GM23338 (cell line): ENCODE data around the gene PSMD14.

Experiments used
- CTCF ChIP-seq, 2 experiments: fragments of 200-600 bp in 1 of 2; sonication (generic) in 1 of 2; conservative IDR thresholded peaks; 2 replicates each; pipeline versions ENCODE4 v1.5.1 to v1.6.1; 2016 to 2017; ENCODE audit warnings: antibody characterized with exemption in 2 of 2, low read depth in 2 of 2, mild to moderate bottlenecking in 2 of 2, moderate library complexity in 1 of 2
- EZH2 ChIP-seq: fragments of 200-600 bp; sonication (generic); IDR thresholded peaks from one replicate; pipeline ENCODE4 v1.8.0; 2017; ENCODE audit warnings: antibody characterized with exemption, mild to moderate bottlenecking, low read depth; ENCODE audit not compliant: unreplicated experiment
- EZH2phosphoT487 ChIP-seq: fragments of 200-600 bp; sonication (generic); IDR thresholded peaks from one replicate; pipeline ENCODE4 v1.8.1; 2018; ENCODE audit warnings: antibody characterized with exemption; ENCODE audit not compliant: unreplicated experiment

- TF ChIP-seq CTCF (conservative IDR thresholded peaks at IDR 0.05; ENCODE audit: low read depth in 2 of 2) (no peak), EZH2phosphoT487 (no peak), EZH2 (no peak)
Measured at GRCh38 chr2:161412346-161412745, 104.1 kb downstream of the PSMD14 start.
